ENCODE results near the gene NFYB. TPM values are rescaled to one million over a fixed set of nuclear protein-coding genes. Genes with fewer than 3 reads are reported as not detected.
"Not testable (repeated sequence)": the region's sequence is repeated elsewhere in the genome, so short reads cannot be mapped to it uniquely, and the experiment has no call there.

Gene NFYB
- total RNA-seq, 2 donors from 2014 or later: 13.7 to 17.3 TPM

- intact Hi-C loops (cut with DNase I, micrococcal nuclease): no loop called here
- ATAC-seq (no peak), DNase-seq (no peak)
These were observed 27.8 kb upstream of the NFYB start for GRCh38 chr12:104165801-104166200.

- ATAC-seq (no peak), DNase-seq (no peak)
- intact Hi-C loops (cut with DNase I, micrococcal nuclease): no loop called here
These were observed 26.6 kb upstream of the NFYB start for GRCh38 chr12:104164634-104165033.

- DNase-seq (no peak), ATAC-seq (no peak)
- intact Hi-C loops (cut with DNase I, micrococcal nuclease): no loop called here
These were observed 25.6 kb upstream of the NFYB start for GRCh38 chr12:104163631-104164030.

DNA sequence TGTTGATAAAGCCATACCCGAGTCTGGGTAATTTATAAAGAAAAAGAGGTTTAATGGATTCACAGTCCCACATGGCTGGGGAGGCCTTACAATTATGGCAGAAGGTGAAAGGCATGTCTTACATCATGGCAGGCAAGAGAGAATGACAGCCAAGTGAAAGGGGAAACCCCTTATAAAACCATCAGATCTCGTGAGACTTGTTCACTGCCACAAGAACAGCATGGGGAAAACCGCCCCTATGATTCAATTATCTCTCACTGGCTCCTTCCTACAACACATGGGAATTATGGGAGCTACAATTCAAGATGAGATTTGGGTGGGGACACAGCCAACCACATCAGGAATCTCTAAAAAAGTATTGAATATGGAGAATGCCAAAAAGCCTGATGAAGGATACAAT, 25.0 kb upstream of the NFYB start:
- DNase-seq; ATAC-seq; intact Hi-C loops (cut with DNase I, micrococcal nuclease): not testable (repeated sequence)

- intact Hi-C loops (cut with DNase I, micrococcal nuclease): no loop called here
- DNase-seq: no peak
- no peak for ATAC-seq
These were observed 17.9 kb upstream of the NFYB start for GRCh38 chr12:104155711-104156555.

DNA sequence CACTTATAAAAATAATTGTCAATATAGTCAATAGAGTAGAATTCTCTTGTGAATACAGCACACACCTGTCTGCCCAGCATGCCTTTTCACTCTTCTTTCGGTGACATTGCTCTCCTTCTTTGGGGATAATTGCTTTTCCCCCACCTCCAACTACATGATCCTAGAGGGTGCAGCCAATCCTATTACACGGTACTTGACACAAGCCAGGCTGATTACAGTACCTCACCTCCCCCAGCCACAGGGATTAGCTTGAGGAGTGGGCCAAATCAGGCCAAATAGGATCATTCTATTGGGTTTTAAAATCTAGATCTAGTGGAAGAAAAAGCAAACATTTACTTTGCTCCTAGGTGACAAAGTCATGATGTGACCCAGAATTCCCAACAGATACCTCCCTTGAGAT, 16.8 kb upstream of the NFYB start:
- ATAC-seq (no peak), DNase-seq (no peak)
- intact Hi-C loops (cut with DNase I, micrococcal nuclease): no loop called here

- intact Hi-C loops (cut with DNase I, micrococcal nuclease): no loop called here
- ATAC-seq (no peak), DNase-seq (no peak)
These were observed 16.3 kb upstream of the NFYB start for GRCh38 chr12:104154286-104154685.

GRCh38 chr12:104152685-104153241, 14.8 kb upstream of the NFYB start:
- intact Hi-C loops (cut with DNase I, micrococcal nuclease): no loop called here
- no peak for DNase-seq
- ATAC-seq: no peak

DNA sequence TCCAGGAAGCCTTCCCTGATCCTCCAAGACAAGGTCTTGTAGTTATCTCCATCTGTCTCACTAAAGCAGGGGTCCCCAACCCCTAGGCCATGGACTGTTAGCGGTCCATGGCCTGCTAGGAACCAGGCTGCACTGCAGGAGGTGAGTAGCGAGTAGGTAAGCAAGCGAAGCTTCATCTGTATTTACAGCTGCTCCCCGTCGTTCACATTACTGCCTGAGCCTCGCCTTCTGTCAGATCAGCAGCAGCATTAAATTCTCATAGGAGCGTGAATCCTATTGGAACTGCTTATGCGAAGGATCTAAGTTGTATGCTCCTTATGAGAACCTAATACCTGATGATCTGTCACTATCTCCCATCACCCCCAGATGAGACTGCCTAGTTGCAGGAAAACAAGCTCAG, 12.4 kb upstream of the NFYB start:
- intact Hi-C loops (cut with DNase I, micrococcal nuclease): no loop called here
- DNase-seq (no peak), ATAC-seq (no peak)

GRCh38 chr12:104147346-104147745, 9.3 kb upstream of the NFYB start:
- ATAC-seq (no peak), DNase-seq (no peak)
- intact Hi-C loops (cut with DNase I, micrococcal nuclease): no loop called here

DNA sequence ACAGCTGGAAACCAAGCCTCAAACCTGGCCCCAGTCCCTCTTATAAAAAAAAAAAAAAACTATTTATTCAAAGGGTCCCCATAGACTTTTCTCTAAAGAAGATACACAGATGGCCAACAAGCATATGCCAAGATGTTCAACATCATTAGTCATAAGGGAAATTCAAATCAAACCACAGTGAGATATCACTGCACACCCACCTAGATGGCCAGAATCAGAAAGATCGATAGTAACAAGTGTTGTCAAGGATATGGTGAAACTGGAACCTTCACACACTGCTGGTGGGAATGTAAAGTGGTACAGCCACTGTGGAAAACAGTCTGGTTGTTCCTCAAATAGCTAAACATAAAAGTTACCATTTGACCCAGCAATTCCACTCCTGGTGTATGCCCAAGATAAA, 5.9 kb upstream of the NFYB start:
- DNase-seq (no peak), ATAC-seq (no peak)
- intact Hi-C loops (cut with DNase I, micrococcal nuclease): no loop called here

GRCh38 chr12:104143002-104143401, 5.0 kb upstream of the NFYB start:
- ATAC-seq (no peak), DNase-seq (no peak)
- intact Hi-C loops (cut with DNase I, micrococcal nuclease): no loop called here

GRCh38 chr12:104142543-104142942, 4.5 kb upstream of the NFYB start:
- ATAC-seq (no peak), DNase-seq (no peak)
- intact Hi-C loops (cut with DNase I, micrococcal nuclease): no loop called here

GRCh38 chr12:104138797-104139152, 765 bp upstream of the NFYB start:
- DNase-seq (peak; percentile 14 to 28), ATAC-seq (no peak)
- intact Hi-C loops (cut with DNase I, micrococcal nuclease): no loop called here

GRCh38 chr12:104137001-104137901, 759 bp downstream of the NFYB start:
- peak; percentile 42 to 59 for DNase-seq
- peak; percentile 32 for ATAC-seq
- intact Hi-C loops (cut with DNase I, micrococcal nuclease): no loop called here

DNA sequence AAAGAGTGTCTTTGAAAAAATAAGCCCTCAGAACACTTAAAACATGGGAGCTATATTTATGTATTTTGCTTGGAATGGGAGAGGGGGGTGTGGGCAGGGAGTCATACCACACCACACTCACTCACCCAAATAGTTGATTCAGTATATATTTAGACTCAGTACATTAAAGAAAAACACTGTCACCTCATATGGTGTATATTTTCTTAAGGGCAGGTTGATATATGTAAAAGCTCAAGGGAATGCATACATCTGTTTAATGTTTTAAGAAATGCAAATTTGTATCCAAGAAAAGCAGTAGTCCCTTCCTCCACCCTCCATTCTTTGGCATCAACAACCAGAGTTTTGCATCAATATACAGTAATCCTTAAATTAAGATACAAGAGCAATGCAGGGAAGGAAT, 1.4 kb downstream of the NFYB start:
- intact Hi-C loops (cut with DNase I, micrococcal nuclease): no loop called here
- DNase-seq (no peak), ATAC-seq (no peak)

- intact Hi-C loops (cut with DNase I, micrococcal nuclease): no loop called here
- ATAC-seq (no peak), DNase-seq (no peak)
These were observed 3.1 kb downstream of the NFYB start for GRCh38 chr12:104134882-104135281.

GRCh38 chr12:104133866-104134265, 4.1 kb downstream of the NFYB start:
- DNase-seq: no peak
- intact Hi-C loops (cut with DNase I, micrococcal nuclease): no loop called here
- no peak for ATAC-seq

DNA sequence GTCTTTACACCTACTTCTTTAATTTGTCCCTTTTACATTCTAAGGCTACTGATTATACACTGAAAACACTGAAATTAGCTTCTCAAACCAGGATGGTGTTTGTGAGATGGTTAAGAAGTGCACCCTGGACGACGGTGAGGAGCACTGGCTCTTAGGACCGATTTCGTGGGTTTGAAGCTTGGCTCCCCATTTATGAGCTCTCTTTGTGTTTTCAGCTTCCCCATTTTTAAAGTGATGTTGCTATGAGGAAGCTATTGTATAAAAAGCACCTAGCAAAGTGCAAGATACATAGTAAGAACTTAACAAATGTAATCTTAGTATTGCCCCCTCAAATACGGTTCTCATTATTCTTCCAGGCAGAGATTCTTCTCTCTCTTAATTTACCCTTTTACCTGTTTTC, 4.7 kb downstream of the NFYB start:
- ATAC-seq (no peak), DNase-seq (no peak)
- intact Hi-C loops (cut with DNase I, micrococcal nuclease): no loop called here

Measured in left colon (tissue), 2 donors.